MCF 10A (cell line): ENCODE measurements around the gene PPM1J. TPM values are rescaled to one million over a fixed set of nuclear protein-coding genes. Genes with fewer than 3 reads are reported as not detected.
"Not testable (repeated sequence)": the region's sequence is repeated elsewhere in the genome, so short reads cannot be mapped to it uniquely, and the experiment has no call there.

Experiments used
- BruUV-seq: library from RNA; stranded (reverse); fragments of 400-500 nt; replicated peaks from 2 replicates; lab custom pipeline; 2021; lab: Mats Ljungman, UMichigan
- CTCF ChIA-PET: fragments of 300-600 bp; sonication (Branson Sonifier 250); formaldehyde crosslinking; extraction: SDS; loops from one replicate; lab custom pipeline; 2021; ENCODE audit warnings: antibody characterized with exemption, inconsistent platforms; lab: Yijun Ruan, JAX
- POLR2A ChIA-PET: fragments of 300-600, 350-650 bp; sonication (Branson Sonifier 250); formaldehyde crosslinking; extraction: SDS; loops from one replicate; lab custom pipeline; 2020; ENCODE audit warnings: antibody characterized with exemption, inconsistent platforms; lab: Yijun Ruan, JAX
- DNase-seq: peaks from one replicate; pipeline ENCODE4 v3.0.0-alpha.2; 2018; ENCODE audit not compliant: unreplicated experiment
- H3K27ac Mint-ChIP-seq: one replicate; pipeline ENCODE4 v1.8.0; 2022; ENCODE audit warnings: mild to moderate bottlenecking, low read depth, mixed read lengths; ENCODE audit not compliant: unreplicated experiment
- H3K27me3 Mint-ChIP-seq: one replicate; pipeline ENCODE4 v1.8.0; 2022; ENCODE audit warnings: mixed read lengths; ENCODE audit not compliant: insufficient read depth, unreplicated experiment
- H3K36me3 Mint-ChIP-seq: one replicate; pipeline ENCODE4 v1.8.0; 2022; ENCODE audit warnings: mild to moderate bottlenecking, moderate library complexity, mixed read lengths; ENCODE audit not compliant: insufficient read depth, unreplicated experiment
- H3K4me1 Mint-ChIP-seq: one replicate; pipeline ENCODE4 v1.8.0; 2022; ENCODE audit warnings: mixed read lengths; ENCODE audit not compliant: insufficient read depth, unreplicated experiment
- H3K4me3 Mint-ChIP-seq: one replicate; pipeline ENCODE4 v1.8.0; 2022; ENCODE audit warnings: mild to moderate bottlenecking, moderate library complexity, mixed read lengths; ENCODE audit not compliant: unreplicated experiment
- H3K9me3 Mint-ChIP-seq: one replicate; pipeline ENCODE4 v1.8.0; 2022; ENCODE audit warnings: mixed read lengths; ENCODE audit not compliant: unreplicated experiment
- CTCF ChIP-seq: fragments of 200-600 bp; IDR thresholded peaks from one replicate; pipeline ENCODE4 v1.8.0; 2022; ENCODE audit warnings: antibody characterized with exemption, mild to moderate bottlenecking; ENCODE audit not compliant: unreplicated experiment
- intact Hi-C: fragments of 100-400 bp; cut with micrococcal nuclease; formaldehyde crosslinking; loops from 2 replicates; pipeline ENCODE4 v1.14.1; 2022
- total RNA-seq: library from RNA; stranded (reverse); gene quantifications from 2 replicates; pipeline ENCODE4 v1.2.3, GENCODE V29; 2022

PPM1J gene
- total RNA-seq, 1 experiment from 2014 or later, result 1.5 TPM

GRCh38 chr1:112729909-112730308, 14.8 kb upstream of the PPM1J start:
- Mint-ChIP-seq H3K9me3 (no peaks in the 10 kb centered on the region), H3K36me3 (no peaks in the 10 kb centered on the region), H3K27me3 (no peaks in the 10 kb centered on the region), H3K4me3 (no peak overlapping the region), H3K27ac (no peak overlapping the region), H3K4me1 (no peaks in the 10 kb centered on the region)
- no peak for TF ChIP-seq CTCF
- CTCF ChIA-PET, result interaction anchor here (0.7 to 5.2 kb wide), 4 partner anchors 11 to 394 kb away, joined by 4 to 45 read pairs (median 24); partner anchors contain the start of gene PPM1J
- DNase-seq, result no peak
- POLR2A ChIA-PET, result interaction anchor here (1.4 kb wide), 1 partner anchor 32 kb away, joined by 4 read pairs; no protein-coding TSS in a partner anchor
- no TSS peak for BruUV-seq
- intact Hi-C loops, result no loop called here

DNA sequence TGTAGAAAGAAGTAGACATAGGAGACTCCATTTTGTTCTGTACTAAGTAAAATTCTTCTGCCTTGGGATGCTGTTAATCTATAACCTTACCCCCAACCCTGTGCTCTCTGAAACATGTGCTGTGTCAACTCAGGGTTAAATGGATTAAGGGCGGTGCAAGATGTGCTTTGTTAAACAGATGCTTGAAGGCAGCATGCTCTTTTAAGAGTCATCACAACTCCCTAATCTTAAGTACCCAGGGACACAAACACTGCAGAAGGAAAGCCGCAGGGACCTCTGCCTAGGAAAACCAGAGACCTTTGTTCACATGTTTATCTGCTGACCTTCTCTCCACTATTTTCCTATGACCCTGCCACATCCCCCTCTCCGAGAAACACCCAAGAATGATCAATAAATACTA, 13.9 kb upstream of the PPM1J start:
- intact Hi-C loops, DNase-seq, H3K36me3 Mint-ChIP-seq, POLR2A ChIA-PET, H3K4me3 Mint-ChIP-seq, H3K27ac Mint-ChIP-seq, H3K9me3 Mint-ChIP-seq, H3K4me1 Mint-ChIP-seq, H3K27me3 Mint-ChIP-seq, BruUV-seq: not testable (repeated sequence)
- CTCF ChIA-PET, result interaction anchor here (0.7 to 5.2 kb wide), 4 partner anchors 10 to 393 kb away, joined by 4 to 45 read pairs (median 24); partner anchors contain the start of gene PPM1J

GRCh38 chr1:112728306-112728971, 13.3 kb upstream of the PPM1J start:
- intact Hi-C loops, H3K36me3 Mint-ChIP-seq, BruUV-seq: not testable (repeated sequence)

GRCh38 chr1:112727716-112728115, 12.6 kb upstream of the PPM1J start:
- TF ChIP-seq CTCF, result no peak
- no peaks in the 10 kb centered on the region for H3K4me1 Mint-ChIP-seq
- no peaks in the 10 kb centered on the region for H3K27me3 Mint-ChIP-seq
- ChIA-PET CTCF (interaction anchor here (0.6 to 15.1 kb wide), 5 partner anchors 8 to 76 kb away, joined by 3 to 838 read pairs (median 37); partner anchors contain the start of gene PPM1J), POLR2A (no interaction called here)
- H3K4me3 Mint-ChIP-seq, result no peak overlapping the region
- no peak overlapping the region for H3K27ac Mint-ChIP-seq
- no TSS peak for BruUV-seq
- no peaks in the 10 kb centered on the region for H3K9me3 Mint-ChIP-seq
- intact Hi-C loops, result no loop called here
- H3K36me3 Mint-ChIP-seq, result no peaks in the 10 kb centered on the region
- no peak for DNase-seq

More at GRCh38 chr1:112728306-112728971, 13.3 kb upstream of the PPM1J start:
- H3K4me1 Mint-ChIP-seq, DNase-seq, H3K4me3 Mint-ChIP-seq, POLR2A ChIA-PET, H3K9me3 Mint-ChIP-seq, H3K27ac Mint-ChIP-seq, H3K27me3 Mint-ChIP-seq: not testable (repeated sequence)
- CTCF ChIA-PET, result interaction anchor here (0.6 to 15.1 kb wide), 5 partner anchors 9 to 75 kb away, joined by 3 to 838 read pairs (median 37); partner anchors contain the start of gene PPM1J

- H3K4me1 Mint-ChIP-seq, BruUV-seq, H3K4me3 Mint-ChIP-seq, intact Hi-C loops, H3K36me3 Mint-ChIP-seq, POLR2A ChIA-PET, DNase-seq, H3K9me3 Mint-ChIP-seq, H3K27ac Mint-ChIP-seq, H3K27me3 Mint-ChIP-seq: not testable (repeated sequence)
- CTCF ChIA-PET, result interaction anchor here (15.1 kb wide), 1 partner anchor 79 kb away, joined by 838 read pairs; no protein-coding TSS in a partner anchor
These were observed 9.1 kb upstream of the PPM1J start for GRCh38 chr1:112724240-112724639.
